HepG2 (cell line): ENCODE data around the gene STK39.

Experiments used
- EP300 ChIP-seq, 3 experiments: sonication (generic) in 1 of 3; formaldehyde crosslinking in 1 of 3; IDR thresholded peaks; 2 replicates each; pipeline versions ENCODE4 v1.5.1 to v1.6.1; 2011 to 2020; ENCODE audit warnings: low read depth in 2 of 3, low read length in 2 of 3, borderline replicate concordance in 1 of 3, improper control_type of control experiment in 1 of 3, mild to moderate bottlenecking in 1 of 3, missing genetic modification reagents in 1 of 3, moderate library complexity in 1 of 3
- POLR2A ChIP-seq, 2 experiments: IDR thresholded peaks; 2 replicates each; pipeline ENCODE4 v1.6.1; 2011; ENCODE audit warnings: low read depth in 2 of 2, low read length in 2 of 2, mild to moderate bottlenecking in 1 of 2, moderate library complexity in 1 of 2; ENCODE audit not compliant: insufficient read depth in 1 of 2
- RFX1 ChIP-seq: fragments of 450-650 bp; IDR thresholded peaks from 2 replicates; pipeline ENCODE4 v1.6.1; 2017
- ZNF20 ChIP-seq: sonication (generic); formaldehyde crosslinking; IDR thresholded peaks from 2 replicates; pipeline ENCODE4 v1.4.0; 2020; ENCODE audit warnings: mild to moderate bottlenecking, moderate library complexity, missing genetic modification reagents
- TF ChIP-seq, protein P1 (sequence below): sonication (generic); formaldehyde crosslinking; IDR thresholded peaks from 2 replicates; pipeline ENCODE4 v1.5.0; 2020; ENCODE audit warnings: mild to moderate bottlenecking, missing genetic modification reagents, moderate library complexity

DNA sequence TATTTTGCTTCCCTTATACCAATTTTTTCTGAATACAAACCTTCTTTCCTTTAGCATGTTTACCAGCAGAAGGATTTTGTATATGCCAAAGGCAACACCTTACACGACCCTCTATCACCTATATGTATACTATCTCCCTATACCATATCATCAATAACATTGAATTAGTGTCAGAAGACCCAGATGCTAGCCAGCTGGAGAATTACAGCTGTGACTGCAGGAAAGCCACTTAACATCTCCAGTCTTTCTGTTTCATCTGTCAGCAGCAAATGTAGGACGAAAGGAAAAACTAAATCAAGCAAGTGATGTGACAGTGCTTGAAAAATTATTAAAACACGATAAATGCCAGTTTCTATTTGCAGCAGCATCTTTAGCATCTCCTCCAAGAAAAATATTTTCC lies 193.7 kb downstream of the STK39 start:
- TF ChIP-seq POLR2A (IDR thresholded peaks at IDR 0.05; ENCODE audit: insufficient read depth in 1 of 2, low read depth in 2 of 2, low read length in 2 of 2), result no peak
- TF ChIP-seq, protein P1, sequence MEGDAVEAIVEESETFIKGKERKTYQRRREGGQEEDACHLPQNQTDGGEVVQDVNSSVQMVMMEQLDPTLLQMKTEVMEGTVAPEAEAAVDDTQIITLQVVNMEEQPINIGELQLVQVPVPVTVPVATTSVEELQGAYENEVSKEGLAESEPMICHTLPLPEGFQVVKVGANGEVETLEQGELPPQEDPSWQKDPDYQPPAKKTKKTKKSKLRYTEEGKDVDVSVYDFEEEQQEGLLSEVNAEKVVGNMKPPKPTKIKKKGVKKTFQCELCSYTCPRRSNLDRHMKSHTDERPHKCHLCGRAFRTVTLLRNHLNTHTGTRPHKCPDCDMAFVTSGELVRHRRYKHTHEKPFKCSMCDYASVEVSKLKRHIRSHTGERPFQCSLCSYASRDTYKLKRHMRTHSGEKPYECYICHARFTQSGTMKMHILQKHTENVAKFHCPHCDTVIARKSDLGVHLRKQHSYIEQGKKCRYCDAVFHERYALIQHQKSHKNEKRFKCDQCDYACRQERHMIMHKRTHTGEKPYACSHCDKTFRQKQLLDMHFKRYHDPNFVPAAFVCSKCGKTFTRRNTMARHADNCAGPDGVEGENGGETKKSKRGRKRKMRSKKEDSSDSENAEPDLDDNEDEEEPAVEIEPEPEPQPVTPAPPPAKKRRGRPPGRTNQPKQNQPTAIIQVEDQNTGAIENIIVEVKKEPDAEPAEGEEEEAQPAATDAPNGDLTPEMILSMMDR, result no peak
- TF ChIP-seq EP300 (IDR thresholded peaks at IDR 0.05; ENCODE audit: low read depth in 2 of 2, low read length in 2 of 2), result no peak
- TF ChIP-seq EP300 (CRISPR knock-in tag; IDR thresholded peaks at IDR 0.05; ENCODE audit: borderline replicate concordance), result no peak
- no peak for TF ChIP-seq RFX1
- no peak for TF ChIP-seq ZNF20
